Activated CD4-positive, alpha-beta T cell treated with anti-CD3 and anti-CD28 coated beads, Interleukin-2, amount 10 ng/mL, durations not matched to agents 24 days and 14 days (primary cell): ENCODE results near the gene KASH5. TPM values are rescaled to one million over a fixed set of nuclear protein-coding genes. Genes with fewer than 3 reads are reported as not detected.

Experiments used
- DNase-seq: peaks from one replicate; pipeline ENCODE4 v3.0.0; 2022
- H3K27ac Mint-ChIP-seq: one replicate; pipeline ENCODE4 v1.8.0; 2022; ENCODE audit warnings: mild to moderate bottlenecking, mixed read lengths
- H3K27me3 Mint-ChIP-seq: one replicate; pipeline ENCODE4 v1.8.0; 2022; ENCODE audit warnings: mixed read lengths
- H3K36me3 Mint-ChIP-seq: one replicate; pipeline ENCODE4 v1.8.0; 2022; ENCODE audit warnings: low read depth, mild to moderate bottlenecking, mixed read lengths
- H3K4me1 Mint-ChIP-seq: one replicate; pipeline ENCODE4 v1.8.0; 2021; ENCODE audit warnings: mixed read lengths
- H3K4me3 Mint-ChIP-seq: one replicate; pipeline ENCODE4 v1.8.0; 2022; ENCODE audit warnings: mild to moderate bottlenecking, moderate library complexity, mixed read lengths
- H3K9me3 Mint-ChIP-seq: one replicate; pipeline ENCODE4 v1.8.0; 2021; ENCODE audit warnings: mixed read lengths
- intact Hi-C: fragments of 100-400 bp; cut with micrococcal nuclease; formaldehyde crosslinking; loops from one replicate; pipeline ENCODE4 v1.15.1; 2023
- total RNA-seq: library from RNA; stranded (reverse); gene quantifications from 2 replicates; pipeline ENCODE4 v1.2.3, GENCODE V29; 2022

Gene KASH5
- total RNA-seq, 1 donor from 2014 or later, result not detected

- DNase-seq, result no peak
- H3K9me3 Mint-ChIP-seq, result no peaks in the 10 kb centered on the region
- H3K27me3 Mint-ChIP-seq, result peaks cover 31% of the 10 kb centered on the region
- peaks cover 17% of the 10 kb centered on the region for H3K4me1 Mint-ChIP-seq
- intact Hi-C loops, result no loop called here
- H3K4me3 Mint-ChIP-seq, result no peak overlapping the region
- H3K27ac Mint-ChIP-seq, result no peak overlapping the region
- no peaks in the 10 kb centered on the region for H3K36me3 Mint-ChIP-seq
Measured at GRCh38 chr19:49415102-49415809, 27.2 kb downstream of the KASH5 start.

DNA sequence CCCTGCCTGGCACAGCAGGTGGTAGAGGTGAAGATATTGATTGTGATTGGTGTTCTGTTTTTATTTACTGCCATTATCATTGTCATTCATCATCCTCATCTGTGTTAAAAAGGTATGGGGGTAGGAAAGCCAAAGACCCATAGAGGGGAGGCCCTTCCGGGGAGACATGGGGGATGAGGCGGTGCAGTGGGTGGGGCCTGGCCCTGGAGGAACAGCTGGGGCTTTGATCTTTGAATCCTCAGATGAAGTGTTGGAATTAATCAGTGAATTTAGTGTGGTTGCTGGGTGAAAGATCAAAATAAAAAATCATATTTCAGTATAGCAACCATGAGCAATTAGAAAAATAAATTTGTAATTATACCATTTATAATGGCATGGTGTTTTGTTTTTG, 27.8 kb downstream of the KASH5 start:
- no peak for DNase-seq
- no peaks in the 10 kb centered on the region for H3K9me3 Mint-ChIP-seq
- no peak overlapping the region for H3K27ac Mint-ChIP-seq
- peaks cover 20% of the 10 kb centered on the region for H3K4me1 Mint-ChIP-seq
- H3K36me3 Mint-ChIP-seq, result no peaks in the 10 kb centered on the region
- H3K27me3 Mint-ChIP-seq, result peaks cover 37% of the 10 kb centered on the region
- no peak overlapping the region for H3K4me3 Mint-ChIP-seq
- intact Hi-C loops, result no loop called here

DNA sequence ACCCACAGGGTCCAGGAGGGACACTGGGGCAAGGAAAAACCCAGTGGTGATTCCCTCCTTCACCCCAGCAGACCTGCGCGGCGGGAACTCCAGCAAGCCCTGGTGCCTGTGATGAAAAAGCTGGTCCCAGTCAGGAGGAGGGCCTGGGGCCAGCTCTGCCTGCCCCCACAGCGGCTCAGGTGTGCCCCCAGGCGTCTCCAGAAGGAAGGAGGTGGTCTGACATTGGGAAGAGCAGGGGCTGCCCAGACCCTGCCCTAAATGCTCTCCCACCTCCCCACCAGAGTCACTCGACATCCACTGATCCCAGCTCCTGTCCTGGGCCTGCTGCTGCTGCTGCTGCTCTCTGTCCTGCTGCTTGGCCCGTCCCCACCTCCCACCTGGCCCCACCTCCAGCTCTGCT, 29.0 kb downstream of the KASH5 start:
- peaks cover 22% of the 10 kb centered on the region for H3K4me1 Mint-ChIP-seq
- no peak for DNase-seq
- H3K4me3 Mint-ChIP-seq, result no peak overlapping the region
- H3K27me3 Mint-ChIP-seq, result peaks cover 49% of the 10 kb centered on the region
- H3K36me3 Mint-ChIP-seq, result no peaks in the 10 kb centered on the region
- intact Hi-C loops, result no loop called here
- no peak overlapping the region for H3K27ac Mint-ChIP-seq
- H3K9me3 Mint-ChIP-seq, result no peaks in the 10 kb centered on the region

DNA sequence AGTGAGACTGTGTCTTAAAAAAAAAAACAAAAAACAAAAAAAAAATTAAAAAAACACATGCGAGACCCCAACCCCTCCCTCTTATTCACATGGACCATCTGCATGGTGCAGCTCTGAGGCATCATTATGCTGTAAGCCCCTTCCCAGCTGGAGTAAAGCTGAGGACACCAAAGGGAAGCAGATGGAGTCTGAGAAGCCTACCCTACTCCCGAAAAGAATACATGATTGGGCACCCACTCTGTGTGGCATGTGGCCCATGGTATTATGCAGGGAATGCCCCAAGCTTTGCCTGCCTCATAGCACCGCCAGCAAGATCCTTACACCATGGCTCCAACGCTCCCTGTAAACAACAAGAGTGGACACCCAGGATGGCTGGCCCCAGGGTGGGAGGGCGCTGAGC, 30.5 kb downstream of the KASH5 start:
- no peak overlapping the region for H3K27ac Mint-ChIP-seq
- H3K27me3 Mint-ChIP-seq, result peaks cover 59% of the 10 kb centered on the region
- no peak overlapping the region for H3K4me3 Mint-ChIP-seq
- intact Hi-C loops, result no loop called here
- H3K9me3 Mint-ChIP-seq, result no peaks in the 10 kb centered on the region
- DNase-seq, result no peak
- no peaks in the 10 kb centered on the region for H3K36me3 Mint-ChIP-seq
- H3K4me1 Mint-ChIP-seq, result peaks cover 27% of the 10 kb centered on the region

DNA sequence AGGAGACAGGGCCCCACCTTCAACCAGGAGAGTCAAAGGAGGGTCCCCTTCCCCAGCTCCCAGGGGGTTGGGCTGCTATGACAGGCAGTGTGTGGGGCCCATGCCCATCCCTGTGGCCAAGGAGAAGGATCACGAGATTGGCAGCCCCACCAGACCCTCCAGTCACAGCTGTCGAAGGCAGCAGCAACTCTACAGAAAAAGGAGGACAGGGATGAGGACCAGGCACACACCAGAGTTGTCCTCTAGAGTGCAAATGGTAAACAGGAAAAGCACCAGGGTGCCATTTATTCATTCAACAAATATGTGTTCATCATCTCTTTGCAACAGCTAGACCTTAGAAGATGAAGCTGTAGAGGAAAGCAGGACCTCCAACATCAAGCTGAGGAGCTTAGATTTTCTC, 31.1 kb downstream of the KASH5 start:
- no peak overlapping the region for H3K27ac Mint-ChIP-seq
- H3K4me1 Mint-ChIP-seq, result peaks cover 33% of the 10 kb centered on the region
- intact Hi-C loops, result no loop called here
- no peaks in the 10 kb centered on the region for H3K36me3 Mint-ChIP-seq
- DNase-seq, result no peak
- H3K27me3 Mint-ChIP-seq, result peaks cover 65% of the 10 kb centered on the region
- no peaks in the 10 kb centered on the region for H3K9me3 Mint-ChIP-seq
- no peak overlapping the region for H3K4me3 Mint-ChIP-seq

GRCh38 chr19:49420227-49420626, 32.2 kb downstream of the KASH5 start:
- Mint-ChIP-seq H3K4me1 (peaks cover 34% of the 10 kb centered on the region), H3K36me3 (no peaks in the 10 kb centered on the region), H3K27ac (no peak overlapping the region), H3K27me3 (peaks cover 75% of the 10 kb centered on the region), H3K9me3 (no peaks in the 10 kb centered on the region), H3K4me3 (peak overlapping the region; percentile 14)
- intact Hi-C loops, result loop anchor here (2.0 kb wide), 1 partner anchor 23 kb away; no protein-coding TSS in a partner anchor
- no peak for DNase-seq

GRCh38 chr19:49421039-49421877, 33.2 kb downstream of the KASH5 start:
- DNase-seq, result peak; percentile 88
- Mint-ChIP-seq H3K9me3 (no peaks in the 10 kb centered on the region), H3K27ac (peak overlapping the region; percentile 42), H3K4me1 (peaks cover 38% of the 10 kb centered on the region), H3K4me3 (peak overlapping the region; percentile 62), H3K36me3 (no peaks in the 10 kb centered on the region), H3K27me3 (peaks cover 83% of the 10 kb centered on the region)
- intact Hi-C loops, result loop anchor here (2.0 kb wide), 1 partner anchor 22 kb away; no protein-coding TSS in a partner anchor

DNA sequence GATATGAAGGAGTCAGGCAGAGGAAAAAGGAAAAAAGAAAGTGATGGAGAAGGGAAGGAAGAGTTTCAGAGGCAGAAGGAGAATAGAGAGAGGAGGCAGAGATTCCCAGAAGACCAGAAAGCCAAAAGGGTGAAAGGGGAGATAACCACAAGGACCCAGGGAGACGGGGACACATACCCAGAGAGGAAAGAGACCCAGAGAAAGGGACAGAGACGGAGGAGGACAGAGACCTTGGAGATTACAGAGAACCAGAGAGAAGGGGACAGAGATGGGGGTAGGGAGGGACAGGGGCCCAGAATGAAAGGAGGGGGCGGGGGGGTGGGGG, 33.8 kb downstream of the KASH5 start:
- Mint-ChIP-seq H3K27me3 (peaks cover 85% of the 10 kb centered on the region), H3K27ac (no peak overlapping the region), H3K36me3 (no peaks in the 10 kb centered on the region), H3K4me3 (peak overlapping the region; percentile 62), H3K4me1 (peaks cover 43% of the 10 kb centered on the region), H3K9me3 (no peaks in the 10 kb centered on the region)
- DNase-seq, result no peak
- intact Hi-C loops, result loop anchor here (2.0 kb wide), 3 partner anchors 13 to 29 kb away; no protein-coding TSS in a partner anchor

GRCh38 chr19:49422407-49423070, 34.5 kb downstream of the KASH5 start:
- Mint-ChIP-seq H3K9me3 (no peaks in the 10 kb centered on the region), H3K27ac (peak overlapping the region; percentile 67)
- intact Hi-C loops, result loop anchor here (2.0 kb wide), 2 partner anchors 14 to 30 kb away; no protein-coding TSS in a partner anchor

DNA sequence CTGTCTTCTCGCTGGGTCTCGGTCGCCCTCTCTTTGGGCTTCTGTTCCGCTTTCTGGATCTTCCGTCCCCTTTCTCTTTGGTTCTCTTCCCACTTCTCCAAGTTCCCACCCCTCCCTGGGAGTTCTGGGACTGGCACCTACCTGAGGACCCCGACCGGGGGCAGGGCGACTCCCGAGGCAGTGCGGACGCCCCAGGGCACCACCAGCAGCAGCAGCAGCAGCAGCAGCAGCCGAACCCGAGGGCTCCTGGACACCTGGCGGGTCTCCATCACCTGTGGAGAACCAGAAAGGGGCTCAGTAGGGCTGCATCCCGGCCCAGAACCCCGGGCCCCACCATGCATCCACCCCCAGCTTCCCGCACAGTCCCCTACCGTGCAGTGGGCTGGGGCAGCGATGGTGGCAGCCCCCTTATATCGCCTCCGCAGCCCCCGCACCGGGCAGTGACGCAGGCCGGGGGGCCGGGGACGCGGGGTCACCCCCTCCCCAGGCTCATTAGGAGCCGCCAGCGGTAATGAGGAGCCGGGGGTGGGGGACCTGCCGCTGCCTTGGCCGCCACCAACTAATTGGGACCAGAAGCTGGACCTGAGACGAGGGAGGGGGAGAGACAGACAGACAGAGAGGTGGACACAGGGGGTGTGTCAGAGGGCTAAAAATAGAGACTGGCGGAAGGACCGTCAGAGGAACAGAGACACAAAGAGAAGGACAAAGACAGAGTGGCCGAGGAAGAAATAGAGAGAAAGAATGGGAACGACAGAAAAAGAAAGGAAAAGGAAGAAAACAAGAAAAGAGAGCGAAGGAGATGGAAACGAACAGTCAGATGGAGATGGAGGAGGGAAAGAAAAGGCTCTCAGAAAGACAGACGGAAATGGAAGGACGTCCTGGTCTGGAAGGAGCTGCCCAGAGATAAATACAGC, 35.3 kb downstream of the KASH5 start, which contains the start of gene PTH2:
PTH2 (minus strand) TSS at position 371 of the 914 bp plus-strand sequence; CDS start at position 269, 102 bp downstream.
- peaks cover 89% of the 10 kb centered on the region for H3K27me3 Mint-ChIP-seq
- H3K4me1 Mint-ChIP-seq, result peaks cover 55% of the 10 kb centered on the region
- peak within 1 kb of the TSS; percentile 67 for H3K27ac Mint-ChIP-seq
- H3K9me3 Mint-ChIP-seq, result no peaks in the 10 kb centered on the region
- intact Hi-C loops, result loop anchor here (2.0 kb wide), 2 partner anchors 15 to 31 kb away; no protein-coding TSS in a partner anchor
- H3K36me3 Mint-ChIP-seq, result no peaks in the 10 kb centered on the region
- DNase-seq, result no peak
- peak within 1 kb of the TSS; percentile 86 for H3K4me3 Mint-ChIP-seq

More at GRCh38 chr19:49422407-49423070, 34.5 kb downstream of the KASH5 start:
- no peaks in the 10 kb centered on the region for H3K36me3 Mint-ChIP-seq
- H3K27me3 Mint-ChIP-seq, result peaks cover 88% of the 10 kb centered on the region
- H3K4me1 Mint-ChIP-seq, result peaks cover 48% of the 10 kb centered on the region
- H3K4me3 Mint-ChIP-seq, result peak overlapping the region; percentile 86
- peak; percentile 93 for DNase-seq

DNA sequence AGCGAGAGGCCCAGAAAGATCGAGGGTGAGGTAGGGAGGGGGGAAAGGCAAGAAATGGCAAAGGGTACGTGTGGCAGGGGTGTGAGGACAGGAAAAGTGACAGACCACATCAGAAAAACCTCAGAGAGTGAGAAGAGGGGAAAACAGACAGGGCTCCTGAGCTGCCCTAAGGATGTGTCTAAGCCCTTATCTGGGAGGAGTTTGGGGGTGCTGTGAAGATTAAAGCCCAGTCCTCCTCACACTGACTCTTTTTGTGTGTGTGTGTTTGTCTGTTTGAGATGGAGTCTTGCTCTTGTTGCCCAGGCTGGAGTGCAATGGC, 35.9 kb downstream of the KASH5 start:
- Mint-ChIP-seq H3K27ac (peak overlapping the region; percentile 17), H3K4me3 (peak overlapping the region; percentile 51), H3K9me3 (no peaks in the 10 kb centered on the region), H3K36me3 (no peaks in the 10 kb centered on the region), H3K4me1 (peaks cover 58% of the 10 kb centered on the region), H3K27me3 (peaks cover 90% of the 10 kb centered on the region)
- peak; percentile 76 for DNase-seq
- intact Hi-C loops, result loop anchor here (2.0 kb wide), 2 partner anchors 15 to 31 kb away; no protein-coding TSS in a partner anchor

DNA sequence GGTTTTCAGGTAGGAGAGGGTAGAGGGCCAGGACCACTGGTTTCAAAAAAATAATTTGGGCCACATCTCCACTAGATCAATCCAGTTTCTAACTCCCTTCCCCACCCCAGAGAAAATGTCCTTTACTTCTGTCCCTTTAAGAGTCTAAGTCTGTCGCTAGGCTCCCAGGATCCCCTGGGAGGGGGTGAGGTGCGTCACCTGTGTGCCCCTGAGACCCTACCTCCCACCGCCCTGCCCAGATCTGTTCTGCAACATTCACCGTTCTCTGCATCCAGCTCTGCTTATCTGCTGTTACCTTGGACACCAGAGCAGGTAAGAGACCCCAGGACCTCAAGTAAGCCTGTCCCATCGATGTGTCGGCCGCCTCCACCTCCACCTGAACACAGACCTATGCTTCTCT, 37.1 kb downstream of the KASH5 start, which contains the start of gene GFY:
GFY (plus strand) TSS at position 211 of the 400 bp plus-strand sequence. CDS start 1,043 bp downstream, outside the sequence.
- Mint-ChIP-seq H3K4me3 (no peak within 1 kb of the TSS), H3K36me3 (no peaks in the 10 kb centered on the region), H3K27ac (peak within 1 kb of the TSS; percentile 21), H3K27me3 (peaks cover 90% of the 10 kb centered on the region), H3K4me1 (peaks cover 63% of the 10 kb centered on the region), H3K9me3 (no peaks in the 10 kb centered on the region)
- intact Hi-C loops, result no loop called here
- DNase-seq, result no peak
